HEK293 (cell line): ENCODE measurements around the gene ICE1.

Experiments
- CTCF ChIA-PET: fragments of 350-600 bp; formaldehyde crosslinking; extraction: SDS; loops from one replicate; lab custom pipeline; 2021; ENCODE audit warnings: antibody characterized with exemption; lab: Yijun Ruan, JAX
- POLR2A ChIA-PET: fragments of 300-600 bp; formaldehyde crosslinking; extraction: SDS; loops from one replicate; lab custom pipeline; 2020; ENCODE audit warnings: antibody characterized with exemption, inconsistent platforms; lab: Yijun Ruan, JAX
- H3K27ac ChIP-seq: fragments of 200-500 bp; sonication (Bioruptor generic); 2 replicates; pipeline ENCODE4 v1.5.1; 2014; ENCODE audit warnings: low read depth, low read length, control low read depth, inconsistent platforms; ENCODE audit errors: extremely low read depth
- H3K36me3 ChIP-seq, 2 experiments: fragments of 200-500 bp in 1 of 2; sonication (Bioruptor generic) in 1 of 2; 1 replicate in 1 of 2; 2 replicates in 1 of 2; pipeline ENCODE4 v1.5.1; 2014 to 2017; ENCODE audit warnings: inconsistent platforms in 2 of 2, low read length in 2 of 2; ENCODE audit not compliant: control insufficient read depth in 2 of 2, insufficient read depth in 1 of 2
- H3K4me1 ChIP-seq: fragments of 200-500 bp; sonication (Bioruptor generic); 2 replicates; pipeline ENCODE4 v1.5.1; 2014; ENCODE audit warnings: mild to moderate bottlenecking, low read length, inconsistent platforms; ENCODE audit not compliant: control insufficient read depth, insufficient read depth
- H3K4me3 ChIP-seq: 2 replicates; pipeline ENCODE4 v1.5.1; 2011; ENCODE audit warnings: low read depth, mild to moderate bottlenecking, control low read depth, low read length, moderate library complexity
- H3K9me3 ChIP-seq: fragments of 200-500 bp; sonication (Bioruptor generic); 2 replicates; pipeline ENCODE4 v1.5.1; 2014; ENCODE audit warnings: low read depth, low read length, inconsistent platforms; ENCODE audit not compliant: control insufficient read depth, insufficient read depth
- AEBP2 ChIP-seq: fragments of 450-650 bp; formaldehyde crosslinking; IDR thresholded peaks from 2 replicates; pipeline ENCODE4 v1.5.1; 2016; ENCODE audit warnings: missing biosample characterization, missing genetic modification characterization, borderline replicate concordance
- BCL11B ChIP-seq: fragments of 450-650 bp; formaldehyde crosslinking; IDR thresholded peaks from 2 replicates; pipeline ENCODE4 v1.5.1; 2016; ENCODE audit warnings: low read depth, missing biosample characterization, missing genetic modification characterization
- EGR2 ChIP-seq: fragments of 450-650 bp; formaldehyde crosslinking; IDR thresholded peaks from 2 replicates; pipeline ENCODE4 v1.5.1; 2016; ENCODE audit warnings: low read depth, missing biosample characterization, missing genetic modification characterization
- HOXA7 ChIP-seq: sonication (generic); formaldehyde crosslinking; IDR thresholded peaks from 2 replicates; pipeline ENCODE4 v1.8.1; 2022; ENCODE audit warnings: missing genetic modification reagents, borderline replicate concordance
- KLF9 ChIP-seq: fragments of 450-650 bp; formaldehyde crosslinking; IDR thresholded peaks from 2 replicates; pipeline ENCODE4 v1.5.1; 2016; ENCODE audit warnings: missing biosample characterization, missing genetic modification characterization, low read depth
- OVOL3 ChIP-seq: fragments of 450-650 bp; formaldehyde crosslinking; IDR thresholded peaks from 2 replicates; pipeline ENCODE4 v1.5.1; 2016; ENCODE audit warnings: missing biosample characterization, missing genetic modification characterization
- SP7 ChIP-seq: fragments of 450-650 bp; formaldehyde crosslinking; IDR thresholded peaks from 2 replicates; pipeline ENCODE4 v1.5.1; 2016; ENCODE audit warnings: missing biosample characterization, missing genetic modification characterization
- ZFHX2 ChIP-seq: fragments of 450-650 bp; formaldehyde crosslinking; conservative IDR thresholded peaks from 2 replicates; pipeline ENCODE4 v1.5.1; 2016; ENCODE audit warnings: missing biosample characterization, missing genetic modification characterization
- ZNF114 ChIP-seq: fragments of 450-650 bp; formaldehyde crosslinking; IDR thresholded peaks from 2 replicates; pipeline ENCODE4 v1.5.0; 2017; ENCODE audit warnings: missing biosample characterization, missing genetic modification characterization
- ZNF211 ChIP-seq: fragments of 450-650 bp; formaldehyde crosslinking; IDR thresholded peaks from 2 replicates; pipeline ENCODE4 v1.5.1; 2016; ENCODE audit warnings: low read depth, missing biosample characterization, missing genetic modification characterization
- ZNF214 ChIP-seq: fragments of 450-650 bp; formaldehyde crosslinking; IDR thresholded peaks from 2 replicates; pipeline ENCODE4 v1.5.1; 2017; ENCODE audit warnings: missing biosample characterization, mild to moderate bottlenecking, missing genetic modification characterization, borderline replicate concordance
- ZNF324 ChIP-seq: fragments of 450-650 bp; formaldehyde crosslinking; IDR thresholded peaks from 2 replicates; pipeline ENCODE4 v1.5.1; 2016; ENCODE audit warnings: missing biosample characterization, missing genetic modification characterization
- ZNF335 ChIP-seq: fragments of 450-650 bp; formaldehyde crosslinking; conservative IDR thresholded peaks from 2 replicates; pipeline ENCODE4 v1.5.1; 2016; ENCODE audit warnings: missing biosample characterization, missing genetic modification characterization
- ZNF350 ChIP-seq: fragments of 450-650 bp; formaldehyde crosslinking; IDR thresholded peaks from 2 replicates; pipeline ENCODE4 v1.5.0; 2017; ENCODE audit warnings: missing biosample characterization, mild to moderate bottlenecking, missing genetic modification characterization
- ZNF37A ChIP-seq: fragments of 450-650 bp; IDR thresholded peaks from 2 replicates; pipeline ENCODE4 v1.5.1; 2018; ENCODE audit warnings: missing biosample characterization, missing genetic modification characterization
- ZNF404 ChIP-seq: fragments of 450-650 bp; formaldehyde crosslinking; IDR thresholded peaks from 2 replicates; pipeline ENCODE4 v1.5.1; 2017; ENCODE audit warnings: missing biosample characterization, missing genetic modification characterization
- ZNF433 ChIP-seq: fragments of 450-650 bp; formaldehyde crosslinking; IDR thresholded peaks from 2 replicates; pipeline ENCODE4 v1.5.1; 2016; ENCODE audit warnings: missing biosample characterization, missing genetic modification characterization, low read depth
- ZNF449 ChIP-seq: fragments of 450-650 bp; formaldehyde crosslinking; IDR thresholded peaks from 2 replicates; pipeline ENCODE4 v1.5.1; 2017; ENCODE audit warnings: missing biosample characterization, mild to moderate bottlenecking, missing genetic modification characterization, moderate library complexity
- ZNF513 ChIP-seq: fragments of 450-650 bp; IDR thresholded peaks from 2 replicates; pipeline ENCODE4 v1.5.1; 2018; ENCODE audit warnings: missing biosample characterization, missing genetic modification characterization
- ZNF623 ChIP-seq: fragments of 450-650 bp; formaldehyde crosslinking; IDR thresholded peaks from 2 replicates; pipeline ENCODE4 v1.5.1; 2016; ENCODE audit warnings: missing biosample characterization, missing genetic modification characterization
- ZNF704 ChIP-seq: fragments of 450-650 bp; formaldehyde crosslinking; IDR thresholded peaks from 2 replicates; pipeline ENCODE4 v1.5.1; 2016; ENCODE audit warnings: missing biosample characterization, missing genetic modification characterization
- ZNF707 ChIP-seq: fragments of 450-650 bp; formaldehyde crosslinking; IDR thresholded peaks from 2 replicates; pipeline ENCODE4 v1.5.1; 2016; ENCODE audit warnings: missing biosample characterization, missing genetic modification characterization
- ZNF76 ChIP-seq: fragments of 450-650 bp; formaldehyde crosslinking; IDR thresholded peaks from 2 replicates; pipeline ENCODE4; 2016; ENCODE audit warnings: low read depth, missing biosample characterization, missing genetic modification characterization, borderline replicate concordance
- ZNF768 ChIP-seq: fragments of 450-650 bp; formaldehyde crosslinking; IDR thresholded peaks from 2 replicates; pipeline ENCODE4 v1.5.1; 2018; ENCODE audit warnings: missing biosample characterization, mild to moderate bottlenecking, missing genetic modification characterization

The ICE1 gene

GRCh38 chr5:5416733-5417132 lies 5.7 kb upstream of the ICE1 start:
- H3K27ac ChIP-seq: no peak overlapping the region
- no peaks in the 10 kb centered on the region for H3K36me3 ChIP-seq
- ChIA-PET CTCF (interaction anchor here (0.7 to 7.4 kb wide), 7 partner anchors 21 to 549 kb away, joined by 4 to 111 read pairs (median 26); partner anchors contain the start of gene ADAMTS16), POLR2A (interaction anchor here (0.6 kb wide), 1 partner anchor 85 kb away, joined by 7 read pairs; no protein-coding TSS in a partner anchor)
- H3K4me1 ChIP-seq: peaks cover 4% of the 10 kb centered on the region
- H3K9me3 ChIP-seq: no peaks in the 10 kb centered on the region
- peak; percentile 80 for TF ChIP-seq ZFHX2 (tag by site-specific recombination)
- no peak for TF ChIP-seq ZNF707 (tag by site-specific recombination)
- TF ChIP-seq ZNF214 (tag by site-specific recombination): no peak
- no peak for TF ChIP-seq ZNF324
- TF ChIP-seq ZNF449: no peak
- no peak for TF ChIP-seq KLF9 (tag by site-specific recombination)
- no peak for TF ChIP-seq SP7 (tag by site-specific recombination)
- no peak for TF ChIP-seq ZNF350 (tag by site-specific recombination)
- no peak for TF ChIP-seq BCL11B (tag by site-specific recombination)
- TF ChIP-seq ZNF704 (tag by site-specific recombination): no peak
- no peak for TF ChIP-seq ZNF76 (tag by site-specific recombination)
- TF ChIP-seq ZNF114 (tag by site-specific recombination): no peak
- TF ChIP-seq EGR2: peak; percentile 96
- no peak for TF ChIP-seq HOXA7 (CRISPR knock-in tag)
- no peak for TF ChIP-seq ZNF404 (tag by site-specific recombination)
- no peak for TF ChIP-seq ZNF335 (tag by site-specific recombination)
- no peak for TF ChIP-seq ZNF768 (tag by site-specific recombination)
- no peak for TF ChIP-seq ZNF623
- 0 out of 2 replicates have a peak, but pooled peaks have one; percentile 35 for TF ChIP-seq ZNF513 (tag by site-specific recombination)
- no peak for TF ChIP-seq OVOL3 (tag by site-specific recombination)
- no peak for TF ChIP-seq ZNF433
- no peak for TF ChIP-seq ZNF37A (tag by site-specific recombination)
- TF ChIP-seq AEBP2 (tag by site-specific recombination): no peak
- no peak for TF ChIP-seq ZNF211 (tag by site-specific recombination)
- H3K4me3 ChIP-seq: no peak overlapping the region
